ENCODE results near the gene RPRD1B. TPM values are rescaled to one million over a fixed set of nuclear protein-coding genes. Genes with fewer than 3 reads are reported as not detected.

RPRD1B gene
- total RNA-seq, 1 donor from 2014 or later = 37.7 TPM

DNA sequence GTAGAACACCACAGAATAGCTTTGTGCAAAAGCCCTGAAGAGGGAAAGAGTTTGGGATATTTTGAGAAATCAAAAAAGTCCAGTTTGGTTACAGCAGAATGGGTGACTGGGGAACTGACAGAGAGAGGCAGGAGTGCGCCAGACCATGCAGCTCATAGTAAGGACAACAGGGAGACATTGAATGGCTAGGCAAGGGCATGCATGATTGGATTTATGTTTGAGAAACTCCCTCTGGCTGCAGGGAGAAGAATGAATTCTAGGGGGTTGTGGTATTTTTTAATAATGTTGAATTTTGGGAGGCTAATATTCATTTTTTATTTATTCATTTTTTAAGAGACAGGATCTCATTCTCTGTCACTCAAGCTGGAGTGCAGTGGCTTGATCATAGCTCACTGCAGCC lies 81.7 kb downstream of the RPRD1B start:
- H3K27me3 Mint-ChIP-seq (ENCODE audit: insufficient read depth, low read depth) = peaks cover 6% of the 10 kb centered on the region
- H3K4me1 Mint-ChIP-seq = peaks cover 7% of the 10 kb centered on the region
- Histone ChIP-seq H3K4me1 (no peaks in the 10 kb centered on the region), H3K4me2 (no peak overlapping the region), H3K9me3 (ENCODE audit: low read depth) (no peaks in the 10 kb centered on the region), H3K27ac (no peak overlapping the region), H4K20me1 (ENCODE audit: low read depth) (no peaks in the 10 kb centered on the region), H3K9ac (no peak overlapping the region), H3K4me3 (no peak overlapping the region), H3F3A (ENCODE audit: low read depth) (no peaks in the 10 kb centered on the region), H2AFZ (replicated peaks) (no peak overlapping the region), H3K79me2 (ENCODE audit: low read depth) (no peaks in the 10 kb centered on the region), H3K36me3 (no peaks in the 10 kb centered on the region), H3K27me3 (no peaks in the 10 kb centered on the region)
- H3K27ac Mint-ChIP-seq = no peak overlapping the region
- no peaks in the 10 kb centered on the region for H3K9me3 Mint-ChIP-seq
- no peaks in the 10 kb centered on the region for H3K36me3 Mint-ChIP-seq
- no peak for DNase-seq (ENCODE audit: low spot score)
- TF ChIP-seq, protein P1, sequence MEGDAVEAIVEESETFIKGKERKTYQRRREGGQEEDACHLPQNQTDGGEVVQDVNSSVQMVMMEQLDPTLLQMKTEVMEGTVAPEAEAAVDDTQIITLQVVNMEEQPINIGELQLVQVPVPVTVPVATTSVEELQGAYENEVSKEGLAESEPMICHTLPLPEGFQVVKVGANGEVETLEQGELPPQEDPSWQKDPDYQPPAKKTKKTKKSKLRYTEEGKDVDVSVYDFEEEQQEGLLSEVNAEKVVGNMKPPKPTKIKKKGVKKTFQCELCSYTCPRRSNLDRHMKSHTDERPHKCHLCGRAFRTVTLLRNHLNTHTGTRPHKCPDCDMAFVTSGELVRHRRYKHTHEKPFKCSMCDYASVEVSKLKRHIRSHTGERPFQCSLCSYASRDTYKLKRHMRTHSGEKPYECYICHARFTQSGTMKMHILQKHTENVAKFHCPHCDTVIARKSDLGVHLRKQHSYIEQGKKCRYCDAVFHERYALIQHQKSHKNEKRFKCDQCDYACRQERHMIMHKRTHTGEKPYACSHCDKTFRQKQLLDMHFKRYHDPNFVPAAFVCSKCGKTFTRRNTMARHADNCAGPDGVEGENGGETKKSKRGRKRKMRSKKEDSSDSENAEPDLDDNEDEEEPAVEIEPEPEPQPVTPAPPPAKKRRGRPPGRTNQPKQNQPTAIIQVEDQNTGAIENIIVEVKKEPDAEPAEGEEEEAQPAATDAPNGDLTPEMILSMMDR (IDR thresholded peaks at IDR 0.05) = no peak
- no peak for TF ChIP-seq EZH2 (IDR thresholded peaks at IDR 0.05)
- TF ChIP-seq EZH2phosphoT487 (IDR thresholded peaks at IDR 0.05) = no peak
- H3K4me3 Mint-ChIP-seq = no peak overlapping the region

DNA sequence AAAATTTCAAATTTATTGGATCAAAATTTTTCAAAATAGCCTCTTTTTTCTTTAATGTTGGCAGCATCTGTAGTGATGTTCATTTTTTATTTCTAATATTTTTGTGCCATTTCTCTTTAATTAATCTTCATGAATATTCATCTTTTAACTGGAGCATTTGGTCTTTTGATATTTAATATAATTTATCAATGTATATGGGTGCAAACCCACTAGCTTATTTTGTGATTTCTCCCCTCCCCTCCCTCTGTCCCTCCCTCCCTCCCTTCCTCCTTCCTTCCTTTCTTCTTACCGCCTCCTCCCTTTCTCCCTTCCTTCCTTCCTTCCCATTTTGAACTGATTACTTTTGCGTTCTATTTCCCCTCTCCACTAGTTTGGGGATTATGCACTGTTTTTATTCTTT lies 82.3 kb downstream of the RPRD1B start:
- Histone ChIP-seq H3K36me3 (no peaks in the 10 kb centered on the region), H3K27me3 (no peaks in the 10 kb centered on the region), H3K9ac (no peak overlapping the region), H3K79me2 (ENCODE audit: low read depth) (no peaks in the 10 kb centered on the region), H3K4me3 (no peak overlapping the region), H3K4me1 (no peaks in the 10 kb centered on the region), H3K9me3 (ENCODE audit: low read depth) (no peaks in the 10 kb centered on the region), H3K27ac (no peak overlapping the region), H4K20me1 (ENCODE audit: low read depth) (no peaks in the 10 kb centered on the region), H2AFZ (replicated peaks) (no peak overlapping the region), H3F3A (ENCODE audit: low read depth) (no peaks in the 10 kb centered on the region), H3K4me2 (no peak overlapping the region)
- Mint-ChIP-seq H3K36me3 (no peaks in the 10 kb centered on the region), H3K4me3 (no peak overlapping the region), H3K9me3 (no peaks in the 10 kb centered on the region), H3K27ac (no peak overlapping the region), H3K4me1 (peaks cover 7% of the 10 kb centered on the region), H3K27me3 (ENCODE audit: insufficient read depth, low read depth) (peaks cover 6% of the 10 kb centered on the region)
- TF ChIP-seq, protein P1 (IDR thresholded peaks at IDR 0.05) = no peak
- no peak for TF ChIP-seq EZH2phosphoT487 (IDR thresholded peaks at IDR 0.05)
- TF ChIP-seq EZH2 (IDR thresholded peaks at IDR 0.05) = no peak
- no peak for DNase-seq (ENCODE audit: low spot score)

DNA sequence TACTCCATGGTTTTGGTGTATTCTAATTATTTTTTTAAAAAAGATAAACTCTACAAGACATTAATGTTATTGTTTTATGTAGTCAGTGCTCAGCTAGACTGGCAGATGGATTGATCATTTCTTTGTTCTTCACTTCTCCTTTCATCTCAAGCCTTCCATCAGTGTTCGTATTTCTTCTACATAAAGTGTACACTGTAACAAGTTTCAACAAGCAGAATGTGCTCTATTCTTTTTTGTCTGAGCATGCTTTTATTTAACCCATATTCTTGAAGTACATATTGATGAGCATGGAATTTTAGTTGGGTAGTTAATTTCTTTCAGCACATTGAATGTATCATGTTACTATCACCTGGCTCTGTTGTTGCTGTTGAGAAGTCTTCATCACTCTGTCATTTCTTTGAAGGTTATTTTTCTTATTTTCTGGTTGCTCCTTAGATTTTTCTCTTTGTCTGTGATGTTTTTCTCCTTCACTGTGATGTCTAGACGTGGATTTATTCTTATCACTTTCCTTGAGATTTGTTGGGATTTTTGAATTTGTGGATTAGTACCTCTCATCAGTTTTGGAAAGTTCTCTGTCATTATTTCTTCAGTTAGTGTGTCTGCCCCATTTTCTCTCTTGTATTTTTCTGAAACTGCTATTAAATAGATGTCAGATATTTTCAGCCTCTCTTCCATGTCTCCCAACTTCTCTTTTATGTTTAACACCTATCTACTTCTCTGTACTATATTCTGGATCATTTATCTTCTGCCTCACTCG lies 83.0 kb downstream of the RPRD1B start:
- Mint-ChIP-seq H3K27ac (no peak overlapping the region), H3K9me3 (no peaks in the 10 kb centered on the region)

More for the DNA sequence above, 83.0 kb downstream of the RPRD1B start:
- Mint-ChIP-seq H3K4me1 (peaks cover 7% of the 10 kb centered on the region), H3K27me3 (ENCODE audit: insufficient read depth, low read depth) (peaks cover 6% of the 10 kb centered on the region), H3K36me3 (no peaks in the 10 kb centered on the region), H3K4me3 (no peak overlapping the region)
- no peaks in the 10 kb centered on the region for H3K4me1 ChIP-seq
- H3K27me3 ChIP-seq = no peaks in the 10 kb centered on the region
- H3K79me2 ChIP-seq (ENCODE audit: low read depth) = no peaks in the 10 kb centered on the region
- no peak overlapping the region for H3K4me3 ChIP-seq
- H3K9ac ChIP-seq = no peak overlapping the region
- H3F3A ChIP-seq (ENCODE audit: low read depth) = no peaks in the 10 kb centered on the region
- no peaks in the 10 kb centered on the region for H4K20me1 ChIP-seq (ENCODE audit: low read depth)
- no peak overlapping the region for H3K27ac ChIP-seq
- no peak for DNase-seq (ENCODE audit: low spot score)
- H3K9me3 ChIP-seq (ENCODE audit: low read depth) = no peaks in the 10 kb centered on the region
- no peak overlapping the region for H3K4me2 ChIP-seq
- TF ChIP-seq EZH2phosphoT487 (IDR thresholded peaks at IDR 0.05) (no peak), EZH2 (IDR thresholded peaks at IDR 0.05) (no peak)
- TF ChIP-seq, protein P1 (IDR thresholded peaks at IDR 0.05) = no peak
- H2AFZ ChIP-seq (replicated peaks) = no peak overlapping the region
- no peaks in the 10 kb centered on the region for H3K36me3 ChIP-seq
